K562 (cell line): ENCODE data around the gene F11R. TPM values are rescaled to one million over a fixed set of nuclear protein-coding genes. Genes with fewer than 3 reads are reported as not detected.

Experiments
- FOSL1 ChIP-seq: fragments of 200-800 bp; sonication (Bioruptor generic); conservative IDR thresholded peaks from 2 replicates; pipeline ENCODE4 v1.6.1; 2016; ENCODE audit warnings: missing genetic modification characterization, missing compliant biosample characterization
- GATAD2A ChIP-seq: fragments of 450-650 bp; IDR thresholded peaks from 2 replicates; pipeline ENCODE4 v1.6.1; 2017
- HEY1 ChIP-seq: fragments of 250-450 bp; sonication (Bioruptor Pico); IDR thresholded peaks from 2 replicates; pipeline ENCODE4 v1.5.0; 2020; ENCODE audit warnings: mild to moderate bottlenecking, moderate library complexity, borderline replicate concordance
- HNRNPUL1 ChIP-seq: fragments of 200-400 bp; formaldehyde crosslinking; IDR thresholded peaks from 2 replicates; pipeline ENCODE4 v1.6.1; 2017; ENCODE audit warnings: low read length
- IRF2 ChIP-seq: sonication (generic); formaldehyde crosslinking; IDR thresholded peaks from 2 replicates; pipeline ENCODE4 v1.8.1; 2022; ENCODE audit warnings: mild to moderate bottlenecking, missing genetic modification reagents
- KDM4B ChIP-seq, 2 experiments: fragments of 450-650 bp in 1 of 2; sonication (generic) in 1 of 2; IDR thresholded peaks; 2 replicates each; pipeline ENCODE4 v1.6.1; 2016 to 2017; ENCODE audit warnings: borderline replicate concordance in 2 of 2, antibody characterized with exemption in 1 of 2, low read depth in 1 of 2, mild to moderate bottlenecking in 1 of 2
- KLF16 ChIP-seq: IDR thresholded peaks from 2 replicates; pipeline ENCODE4 v1.6.1; 2016; ENCODE audit warnings: antibody characterized with exemption
- LCOR ChIP-seq: sonication (generic); formaldehyde crosslinking; IDR thresholded peaks from 2 replicates; pipeline ENCODE4 v1.8.0; 2022; ENCODE audit warnings: mild to moderate bottlenecking, missing genetic modification reagents
- MECOM ChIP-seq: fragments of 250-450 bp; sonication (Bioruptor Pico); IDR thresholded peaks from 2 replicates; pipeline ENCODE4 v1.8.0; 2022; ENCODE audit warnings: inconsistent platforms
- RAD21 ChIP-seq, 2 experiments: fragments of 250-450 bp in 1 of 2; fragments of 450-650 bp in 1 of 2; sonication (Bioruptor Pico) in 1 of 2; formaldehyde crosslinking in 1 of 2; IDR thresholded peaks in 1 of 2; conservative IDR thresholded peaks in 1 of 2; 2 replicates each; pipeline versions ENCODE4 v1.4.0 to v1.8.0; 2020 to 2022; ENCODE audit warnings: mild to moderate bottlenecking in 2 of 2, moderate library complexity in 1 of 2
- SAFB ChIP-seq: fragments of 200-400 bp; formaldehyde crosslinking; IDR thresholded peaks from 2 replicates; pipeline ENCODE4 v1.6.1; 2017; ENCODE audit warnings: low read depth, low read length, borderline replicate concordance
- SMC3 ChIP-seq: conservative IDR thresholded peaks from 2 replicates; pipeline ENCODE4 v1.6.1; 2011; ENCODE audit warnings: low read depth, low read length, improper control_type of control experiment; ENCODE audit not compliant: insufficient read depth
- STAT5A ChIP-seq: IDR thresholded peaks from 2 replicates; pipeline ENCODE4 v1.6.1; 2012; ENCODE audit warnings: low read length, inconsistent platforms, borderline replicate concordance
- U2AF2 ChIP-seq: fragments of 200-400 bp; formaldehyde crosslinking; optimal IDR thresholded peaks from 2 replicates; pipeline ENCODE3; 2017; ENCODE audit warnings: low read depth, mild to moderate bottlenecking, low read length
- XRCC5 ChIP-seq: fragments of 200-400 bp; formaldehyde crosslinking; IDR thresholded peaks from 2 replicates; pipeline ENCODE4 v1.6.1; 2017; ENCODE audit warnings: low read depth, mild to moderate bottlenecking, low read length
- ZC3H4 ChIP-seq: sonication (generic); formaldehyde crosslinking; IDR thresholded peaks from 2 replicates; pipeline ENCODE4 v1.9.0; 2021; ENCODE audit warnings: missing genetic modification reagents, borderline replicate concordance
- ZNF184 ChIP-seq: sonication (generic); formaldehyde crosslinking; IDR thresholded peaks from 2 replicates; pipeline ENCODE4 v1.5.0; 2020; ENCODE audit warnings: missing genetic modification reagents
- polyA plus RNA-seq, 8 experiments: library from polyadenylated mRNA; depleted of rRNA in 4 of 8; stranded (reverse) in 5 of 8; unstranded in 3 of 8; fragments of >200 nt; fragmentation: Nextera tagmentation in 2 of 8; fragmentation: Illumina TruSeq in 1 of 8; extraction: Ambion mirVana in 2 of 8; extraction: Trizol in 1 of 8; gene quantifications; 2 replicates each; pipeline versions ENCODE4 v1.2.1 to v1.2.3, GENCODE V29; 2011 to 2014; ENCODE audit warnings: inconsistent platforms in 1 of 8, missing spikeins in 1 of 8
- total RNA-seq, 7 experiments: library from RNA; depleted of rRNA in 6 of 7; stranded (reverse); fragments of >200 nt in 6 of 7; fragmentation: Illumina TruSeq in 2 of 7; extraction: Trizol in 2 of 7; gene quantifications; 2 replicates each; pipeline versions ENCODE4 v1.2.1 to v1.2.3, GENCODE V29; 2011 to 2021; ENCODE audit warnings: low replicate concordance in 1 of 7
- TF ChIP-seq, protein P1 (sequence below): sonication (generic); formaldehyde crosslinking; IDR thresholded peaks from 2 replicates; pipeline ENCODE4 v1.8.1; 2022; ENCODE audit warnings: missing genetic modification reagents
- TF ChIP-seq, protein P2 (sequence below), 2 experiments: fragments of 150-350 bp in 1 of 2; IDR thresholded peaks; 2 replicates each; pipeline ENCODE4 v1.6.1; 2012 to 2016; ENCODE audit warnings: low read depth in 2 of 2, low read length in 2 of 2, mild to moderate bottlenecking in 1 of 2, moderate library complexity in 1 of 2
- TF ChIP-seq, protein P3 (sequence below), 2 experiments: IDR thresholded peaks in 1 of 2; conservative IDR thresholded peaks in 1 of 2; 2 replicates each; pipeline ENCODE4 v1.6.1; 2016; ENCODE audit warnings: low read depth in 2 of 2, mild to moderate bottlenecking in 1 of 2, missing compliant biosample characterization in 1 of 2, missing genetic modification characterization in 1 of 2, moderate library complexity in 1 of 2

Gene F11R
- total and polyA plus RNA-seq, 9 of the 15 experiments (the other 6 are each of a cell fraction or from before 2014, with no cell fraction given), result 27.4 to 187 (median 52.5) TPM

DNA sequence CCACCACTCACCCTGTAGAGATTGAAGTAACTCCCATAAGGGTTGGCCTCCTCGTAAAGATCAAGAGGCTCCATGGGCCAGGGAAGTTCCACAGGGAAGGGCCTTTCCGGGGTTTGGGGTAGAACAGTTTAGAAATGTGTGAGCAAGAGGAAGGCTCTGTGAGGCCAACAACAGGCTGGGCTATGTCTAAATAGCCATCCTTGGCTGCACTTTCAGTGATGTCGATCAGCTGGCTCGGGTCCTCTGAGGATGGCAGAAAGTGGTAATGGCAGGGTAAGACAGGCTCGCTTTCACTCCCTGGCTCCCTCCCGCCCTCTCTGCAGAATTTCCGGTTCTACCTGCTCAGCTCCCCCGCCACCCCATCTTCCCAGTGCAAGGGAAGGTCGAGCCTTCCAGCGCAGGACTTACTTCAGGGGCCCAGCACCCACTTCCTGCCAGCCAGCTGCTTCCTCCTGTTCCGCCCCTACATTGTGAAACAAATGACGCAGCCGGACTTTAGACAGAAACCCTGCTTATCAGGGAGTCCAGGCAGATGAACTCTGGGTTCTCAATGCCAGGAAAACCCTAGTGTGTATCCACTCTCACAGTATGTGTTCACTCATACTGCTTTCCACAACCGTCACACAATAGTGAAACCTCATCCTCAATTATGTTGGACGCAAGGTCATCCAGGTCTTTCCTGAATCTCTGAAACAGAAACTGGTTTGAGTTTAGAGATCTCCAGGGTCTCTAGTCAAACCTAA lies 7.3 kb downstream of the F11R start (continued):
- TF ChIP-seq SMC3 (no peak), XRCC5 (0 out of 2 replicates have a peak, but pooled peaks have one; percentile 20), KLF16 (peak; percentile 86), STAT5A (peak; percentile 88), SAFB (no peak), ZC3H4 (no peak), HNRNPUL1 (no peak), MECOM (no peak), RAD21 (CRISPR knock-in tag; conservative IDR thresholded peaks at IDR 0.05 in 1 of 2, IDR thresholded peaks at IDR 0.05 in 1 of 2) (0 out of 4 replicates have a peak, but pooled peaks of 1 of the 2 experiments have one; percentile 18), U2AF2 (no peak), IRF2 (CRISPR knock-in tag) (no peak), LCOR (peak; percentile 73; the same call in 1 of the 2 replicates), FOSL1 (tag) (peak; percentile 79), ZNF184 (no peak), GATAD2A (peak; percentile 78; the same call in 1 of the 2 replicates), HEY1 (CRISPR knock-in tag) (no peak), KDM4B (IDR thresholded peaks at IDR 0.05; ENCODE audit: borderline replicate concordance in 2 of 2, low read depth in 1 of 2) (peak in 1 of 2 experiments; percentile 67; a peak in 1 of 4 replicates)
- TF ChIP-seq, protein P1, sequence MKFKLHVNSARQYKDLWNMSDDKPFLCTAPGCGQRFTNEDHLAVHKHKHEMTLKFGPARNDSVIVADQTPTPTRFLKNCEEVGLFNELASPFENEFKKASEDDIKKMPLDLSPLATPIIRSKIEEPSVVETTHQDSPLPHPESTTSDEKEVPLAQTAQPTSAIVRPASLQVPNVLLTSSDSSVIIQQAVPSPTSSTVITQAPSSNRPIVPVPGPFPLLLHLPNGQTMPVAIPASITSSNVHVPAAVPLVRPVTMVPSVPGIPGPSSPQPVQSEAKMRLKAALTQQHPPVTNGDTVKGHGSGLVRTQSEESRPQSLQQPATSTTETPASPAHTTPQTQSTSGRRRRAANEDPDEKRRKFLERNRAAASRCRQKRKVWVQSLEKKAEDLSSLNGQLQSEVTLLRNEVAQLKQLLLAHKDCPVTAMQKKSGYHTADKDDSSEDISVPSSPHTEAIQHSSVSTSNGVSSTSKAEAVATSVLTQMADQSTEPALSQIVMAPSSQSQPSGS (CRISPR knock-in tag), result no peak
- TF ChIP-seq, protein P2, sequence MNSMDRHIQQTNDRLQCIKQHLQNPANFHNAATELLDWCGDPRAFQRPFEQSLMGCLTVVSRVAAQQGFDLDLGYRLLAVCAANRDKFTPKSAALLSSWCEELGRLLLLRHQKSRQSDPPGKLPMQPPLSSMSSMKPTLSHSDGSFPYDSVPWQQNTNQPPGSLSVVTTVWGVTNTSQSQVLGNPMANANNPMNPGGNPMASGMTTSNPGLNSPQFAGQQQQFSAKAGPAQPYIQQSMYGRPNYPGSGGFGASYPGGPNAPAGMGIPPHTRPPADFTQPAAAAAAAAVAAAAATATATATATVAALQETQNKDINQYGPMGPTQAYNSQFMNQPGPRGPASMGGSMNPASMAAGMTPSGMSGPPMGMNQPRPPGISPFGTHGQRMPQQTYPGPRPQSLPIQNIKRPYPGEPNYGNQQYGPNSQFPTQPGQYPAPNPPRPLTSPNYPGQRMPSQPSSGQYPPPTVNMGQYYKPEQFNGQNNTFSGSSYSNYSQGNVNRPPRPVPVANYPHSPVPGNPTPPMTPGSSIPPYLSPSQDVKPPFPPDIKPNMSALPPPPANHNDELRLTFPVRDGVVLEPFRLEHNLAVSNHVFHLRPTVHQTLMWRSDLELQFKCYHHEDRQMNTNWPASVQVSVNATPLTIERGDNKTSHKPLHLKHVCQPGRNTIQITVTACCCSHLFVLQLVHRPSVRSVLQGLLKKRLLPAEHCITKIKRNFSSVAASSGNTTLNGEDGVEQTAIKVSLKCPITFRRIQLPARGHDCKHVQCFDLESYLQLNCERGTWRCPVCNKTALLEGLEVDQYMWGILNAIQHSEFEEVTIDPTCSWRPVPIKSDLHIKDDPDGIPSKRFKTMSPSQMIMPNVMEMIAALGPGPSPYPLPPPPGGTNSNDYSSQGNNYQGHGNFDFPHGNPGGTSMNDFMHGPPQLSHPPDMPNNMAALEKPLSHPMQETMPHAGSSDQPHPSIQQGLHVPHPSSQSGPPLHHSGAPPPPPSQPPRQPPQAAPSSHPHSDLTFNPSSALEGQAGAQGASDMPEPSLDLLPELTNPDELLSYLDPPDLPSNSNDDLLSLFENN (IDR thresholded peaks at IDR 0.05; ENCODE audit: low read depth in 2 of 2, low read length in 2 of 2), result peak in 1 of 2 experiments; percentile 81; a peak in 2 of 4 replicates
- TF ChIP-seq, protein P3, sequence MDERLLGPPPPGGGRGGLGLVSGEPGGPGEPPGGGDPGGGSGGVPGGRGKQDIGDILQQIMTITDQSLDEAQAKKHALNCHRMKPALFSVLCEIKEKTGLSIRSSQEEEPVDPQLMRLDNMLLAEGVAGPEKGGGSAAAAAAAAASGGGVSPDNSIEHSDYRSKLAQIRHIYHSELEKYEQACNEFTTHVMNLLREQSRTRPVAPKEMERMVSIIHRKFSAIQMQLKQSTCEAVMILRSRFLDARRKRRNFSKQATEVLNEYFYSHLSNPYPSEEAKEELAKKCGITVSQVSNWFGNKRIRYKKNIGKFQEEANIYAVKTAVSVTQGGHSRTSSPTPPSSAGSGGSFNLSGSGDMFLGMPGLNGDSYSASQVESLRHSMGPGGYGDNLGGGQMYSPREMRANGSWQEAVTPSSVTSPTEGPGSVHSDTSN (CRISPR knock-in tag; IDR thresholded peaks at IDR 0.05; ENCODE audit: low read depth), result no peak
- TF ChIP-seq, protein P3 (tag; conservative IDR thresholded peaks at IDR 0.05; ENCODE audit: low read depth), result peak; percentile 38
